K562 (cell line): Measurements from ENCODE around the gene MPZL1. TPM values are rescaled to one million over a fixed set of nuclear protein-coding genes. Genes with fewer than 3 reads are reported as not detected.
A peak's percentile ranks its signal among the peaks of the same experiment; 100 is the strongest.

ENCODE experiments used
- BRD4 ChIP-seq: fragments of 200-600 bp; sonication (generic); IDR thresholded peaks from 2 replicates; pipeline ENCODE4 v1.6.1; 2017; ENCODE audit warnings: inconsistent platforms
- CBFA2T3 ChIP-seq: fragments of 450-650 bp; IDR thresholded peaks from 2 replicates; pipeline ENCODE4 v1.6.1; 2017
- CREM ChIP-seq: IDR thresholded peaks from 2 replicates; pipeline ENCODE4 v1.6.1; 2014; ENCODE audit warnings: antibody characterized with exemption, low read depth
- GABPB2 ChIP-seq: fragments of 250-450 bp; sonication (Bioruptor Pico); conservative IDR thresholded peaks from 2 replicates; pipeline ENCODE4 v1.5.1; 2021; ENCODE audit warnings: mild to moderate bottlenecking
- GTF2A2 ChIP-seq: IDR thresholded peaks from 2 replicates; pipeline ENCODE4 v1.6.1; 2016; ENCODE audit warnings: mild to moderate bottlenecking, missing genetic modification characterization, missing compliant biosample characterization
- HDAC1 ChIP-seq, 2 experiments: fragments of 450-650 bp; IDR thresholded peaks; 2 replicates each; pipeline ENCODE4 v1.6.1; 2016 to 2017; ENCODE audit warnings: inconsistent platforms in 1 of 2, mild to moderate bottlenecking in 1 of 2, moderate library complexity in 1 of 2
- MIER1 ChIP-seq: fragments of 450-650 bp; IDR thresholded peaks from 2 replicates; pipeline ENCODE4 v1.6.1; 2016; ENCODE audit warnings: antibody characterized with exemption, mild to moderate bottlenecking, low read depth
- NR4A1 ChIP-seq, 2 experiments: fragments of 250-450 bp in 1 of 2; fragments of 450-650 bp in 1 of 2; sonication (Bioruptor Pico) in 1 of 2; IDR thresholded peaks; 2 replicates each; pipeline versions ENCODE4 v1.4.0 to v1.6.1; 2016 to 2020; ENCODE audit warnings: mild to moderate bottlenecking in 2 of 2, missing compliant biosample characterization in 1 of 2, missing genetic modification characterization in 1 of 2, moderate library complexity in 1 of 2
- PHF8 ChIP-seq: fragments of 200-600 bp; sonication (generic); IDR thresholded peaks from 2 replicates; pipeline ENCODE4 v1.6.1; 2012; ENCODE audit warnings: mixed run types, mild to moderate bottlenecking, inconsistent platforms, low read length, moderate library complexity, borderline replicate concordance
- RCOR1 ChIP-seq, 2 experiments: IDR thresholded peaks; 2 replicates each; pipeline ENCODE4 v1.6.1; 2012; ENCODE audit warnings: low read depth in 2 of 2, low read length in 2 of 2, borderline replicate concordance in 1 of 2, improper control_type of control experiment in 1 of 2
- REST ChIP-seq, 2 experiments: fragments of 450-650 bp; formaldehyde crosslinking in 1 of 2; IDR thresholded peaks; 2 replicates each; pipeline versions ENCODE4 v1.4.0 to v1.6.1; 2014 to 2020; ENCODE audit warnings: mild to moderate bottlenecking in 2 of 2, borderline replicate concordance in 1 of 2, low read depth in 1 of 2
- SRSF1 ChIP-seq: fragments of 200-400 bp; formaldehyde crosslinking; IDR thresholded peaks from 2 replicates; pipeline ENCODE4 v1.6.1; 2017; ENCODE audit warnings: mild to moderate bottlenecking, low read depth, low read length, moderate library complexity
- TEAD4 ChIP-seq, 2 experiments: sonication (generic) in 1 of 2; formaldehyde crosslinking in 1 of 2; IDR thresholded peaks; 2 replicates each; pipeline versions ENCODE4 v1.6.1 to v1.8.0; 2012 to 2022; ENCODE audit warnings: borderline replicate concordance in 1 of 2, inconsistent platforms in 1 of 2, low read length in 1 of 2, mild to moderate bottlenecking in 1 of 2, missing genetic modification reagents in 1 of 2
- ZNF224 ChIP-seq: sonication (generic); formaldehyde crosslinking; IDR thresholded peaks from 2 replicates; pipeline ENCODE4 v1.8.0; 2022; ENCODE audit warnings: mild to moderate bottlenecking, missing genetic modification reagents
- ZNF586 ChIP-seq: fragments of 450-650 bp; formaldehyde crosslinking; conservative IDR thresholded peaks from 2 replicates; pipeline ENCODE4 v1.4.0; 2020; ENCODE audit warnings: mild to moderate bottlenecking, moderate library complexity
- polyA plus RNA-seq, 8 experiments: library from polyadenylated mRNA; depleted of rRNA in 4 of 8; stranded (reverse) in 5 of 8; unstranded in 3 of 8; fragments of >200 nt; fragmentation: Nextera tagmentation in 2 of 8; fragmentation: Illumina TruSeq in 1 of 8; extraction: Ambion mirVana in 2 of 8; extraction: Trizol in 1 of 8; gene quantifications; 2 replicates each; pipeline versions ENCODE4 v1.2.1 to v1.2.3, GENCODE V29; 2011 to 2014; ENCODE audit warnings: inconsistent platforms in 1 of 8, missing spikeins in 1 of 8
- total RNA-seq, 7 experiments: library from RNA; depleted of rRNA in 6 of 7; stranded (reverse); fragments of >200 nt in 6 of 7; fragmentation: Illumina TruSeq in 2 of 7; extraction: Trizol in 2 of 7; gene quantifications; 2 replicates each; pipeline versions ENCODE4 v1.2.1 to v1.2.3, GENCODE V29; 2011 to 2021; ENCODE audit warnings: low replicate concordance in 1 of 7

MPZL1 gene
- total and polyA plus RNA-seq, 9 of the 15 experiments (the other 6 are each of a cell fraction or from before 2014, with no cell fraction given), result 14.5 to 153 (median 66.5) TPM

- TF ChIP-seq PHF8 (peak; percentile 48; the same call in 1 of the 2 replicates), TEAD4 (IDR thresholded peaks at IDR 0.05; ENCODE audit: low read length) (0 out of 2 replicates have a peak, but pooled peaks have one; percentile 11), TEAD4 (CRISPR knock-in tag; IDR thresholded peaks at IDR 0.05; ENCODE audit: borderline replicate concordance) (no peak), HDAC1 (IDR thresholded peaks at IDR 0.05) (peak in 1 of 2 experiments; percentile 60; a peak in 1 of 4 replicates), NR4A1 (CRISPR knock-in tag; IDR thresholded peaks at IDR 0.05) (no peak), NR4A1 (tag; IDR thresholded peaks at IDR 0.05) (peak; percentile 68; the same call in 1 of the 2 replicates), GABPB2 (CRISPR knock-in tag) (no peak), MIER1 (no peak), RCOR1 (IDR thresholded peaks at IDR 0.05; ENCODE audit: borderline replicate concordance in 1 of 2, low read depth in 2 of 2, low read length in 2 of 2) (peak in 1 of 2 experiments; percentile 68; a peak in 2 of 4 replicates), SRSF1 (no peak), REST (IDR thresholded peaks at IDR 0.05; ENCODE audit: borderline replicate concordance) (no peak; the same call in 1 of the 2 replicates), REST (CRISPR knock-in tag; IDR thresholded peaks at IDR 0.05; ENCODE audit: low read depth) (0 out of 2 replicates have a peak, but pooled peaks have one; percentile 58), GTF2A2 (no peak), CREM (peak; percentile 50; the same call in 1 of the 2 replicates), CBFA2T3 (peak; percentile 34; the same call in 1 of the 2 replicates), ZNF586 (CRISPR knock-in tag) (no peak), BRD4 (no peak), ZNF224 (no peak)
Measured at GRCh38 chr1:167819849-167820683, 98.3 kb downstream of the MPZL1 start (continued).
